ENCODE results near the gene SIK3.

The SIK3 gene

DNA sequence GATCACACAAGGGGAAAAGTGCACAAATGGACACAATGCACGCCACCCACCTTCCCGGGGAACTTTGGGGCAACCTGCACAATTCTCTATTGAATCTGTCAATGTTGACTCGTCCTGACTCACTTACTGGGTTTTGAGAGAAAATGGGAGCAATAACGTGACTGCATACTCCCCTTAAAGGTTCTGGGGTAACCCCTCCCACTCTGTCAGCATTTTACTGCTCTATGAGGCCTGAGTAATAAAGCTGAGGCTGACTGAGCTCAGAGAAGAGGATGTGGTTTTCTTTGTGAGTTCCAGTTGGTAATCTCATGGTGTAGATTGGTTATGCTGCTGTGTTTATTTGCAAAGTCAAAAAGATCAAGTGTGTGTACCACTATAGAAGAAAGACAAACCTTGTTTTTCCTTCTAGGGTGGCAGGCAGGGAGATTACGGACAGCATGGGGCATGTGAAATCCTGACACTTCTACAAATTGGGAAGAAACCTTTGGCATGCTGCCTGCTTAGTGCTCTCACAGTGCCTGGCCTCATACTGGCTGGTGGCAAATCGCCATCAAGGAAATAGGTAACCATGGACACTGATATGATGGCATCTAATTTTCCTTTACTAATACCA, 244.7 kb downstream of the SIK3 start:
- TF ChIP-seq, protein P1, sequence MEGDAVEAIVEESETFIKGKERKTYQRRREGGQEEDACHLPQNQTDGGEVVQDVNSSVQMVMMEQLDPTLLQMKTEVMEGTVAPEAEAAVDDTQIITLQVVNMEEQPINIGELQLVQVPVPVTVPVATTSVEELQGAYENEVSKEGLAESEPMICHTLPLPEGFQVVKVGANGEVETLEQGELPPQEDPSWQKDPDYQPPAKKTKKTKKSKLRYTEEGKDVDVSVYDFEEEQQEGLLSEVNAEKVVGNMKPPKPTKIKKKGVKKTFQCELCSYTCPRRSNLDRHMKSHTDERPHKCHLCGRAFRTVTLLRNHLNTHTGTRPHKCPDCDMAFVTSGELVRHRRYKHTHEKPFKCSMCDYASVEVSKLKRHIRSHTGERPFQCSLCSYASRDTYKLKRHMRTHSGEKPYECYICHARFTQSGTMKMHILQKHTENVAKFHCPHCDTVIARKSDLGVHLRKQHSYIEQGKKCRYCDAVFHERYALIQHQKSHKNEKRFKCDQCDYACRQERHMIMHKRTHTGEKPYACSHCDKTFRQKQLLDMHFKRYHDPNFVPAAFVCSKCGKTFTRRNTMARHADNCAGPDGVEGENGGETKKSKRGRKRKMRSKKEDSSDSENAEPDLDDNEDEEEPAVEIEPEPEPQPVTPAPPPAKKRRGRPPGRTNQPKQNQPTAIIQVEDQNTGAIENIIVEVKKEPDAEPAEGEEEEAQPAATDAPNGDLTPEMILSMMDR (IDR thresholded peaks at IDR 0.05; ENCODE audit: low read depth, low read length) = no peak
- in situ Hi-C loops (cut with HindIII; ENCODE audit: low sequenced_read_pairs) = no loop called here
- no peak overlapping the region for H3K4me3 ChIP-seq (ENCODE audit: low read depth, low read length)
- peak; percentile 96 for DNase-seq (ENCODE audit: low read depth, low spot score)

DNA sequence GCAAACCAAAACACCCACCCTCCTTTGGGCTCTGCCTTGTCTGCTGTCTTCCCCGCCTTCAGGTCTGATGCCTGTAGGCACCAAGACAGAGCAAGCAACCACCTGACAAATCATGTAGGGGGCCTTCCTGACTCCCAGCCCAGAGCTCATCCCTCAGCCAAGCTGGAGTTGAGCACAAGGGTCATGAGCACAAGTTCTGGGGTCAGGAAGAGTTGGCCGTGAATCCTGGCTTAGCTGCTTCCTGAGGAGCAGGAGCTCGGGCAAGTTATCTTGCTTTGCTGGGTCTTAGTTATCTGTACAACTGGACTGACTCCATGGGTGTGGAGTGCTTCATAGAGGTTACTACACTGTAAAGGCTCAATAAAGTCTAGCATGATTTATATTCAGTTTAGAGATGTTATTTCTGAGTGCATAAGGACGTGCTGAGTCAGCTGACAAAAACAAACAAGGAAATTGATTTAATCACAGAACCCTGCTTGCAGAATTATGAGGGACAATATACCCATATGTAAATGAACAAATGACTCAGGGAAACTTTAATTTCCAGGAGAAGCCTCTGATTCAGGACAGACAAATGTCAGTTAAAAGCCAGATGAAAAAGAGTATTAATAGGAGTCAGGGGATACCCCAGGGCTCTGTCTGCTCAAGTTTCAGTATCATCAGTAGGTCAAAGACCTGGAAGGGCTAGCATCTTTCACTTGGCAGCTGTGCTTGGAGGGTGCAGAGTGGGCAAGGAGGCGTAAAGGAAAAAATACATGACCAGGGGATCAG, 245.8 kb downstream of the SIK3 start:
- H3K4me3 ChIP-seq (ENCODE audit: low read depth, low read length) = no peak overlapping the region
- in situ Hi-C loops (cut with HindIII; ENCODE audit: low sequenced_read_pairs) = no loop called here
- DNase-seq (ENCODE audit: low read depth, low spot score) = peak; percentile 44
- TF ChIP-seq, protein P1 (IDR thresholded peaks at IDR 0.05; ENCODE audit: low read depth, low read length) = no peak

DNA sequence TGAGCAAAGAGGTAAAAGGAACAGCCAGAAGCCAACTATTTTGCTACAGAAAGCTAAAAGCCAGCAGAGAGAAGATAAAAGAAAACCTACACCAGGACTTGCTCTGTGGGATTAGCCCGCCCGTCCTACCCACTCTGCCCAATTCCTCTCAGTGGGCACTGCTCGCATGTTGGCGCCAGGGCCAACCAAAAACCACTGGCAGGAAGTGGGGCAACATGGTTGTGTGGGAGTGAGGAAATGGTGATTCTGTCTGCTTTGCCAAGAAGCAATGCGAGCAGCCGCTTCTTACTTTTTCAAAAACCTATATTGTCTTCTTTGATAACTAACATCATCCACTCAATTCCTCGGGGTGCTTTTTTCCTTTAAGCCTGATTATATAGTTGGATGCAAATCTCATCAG, 246.6 kb downstream of the SIK3 start:
- TF ChIP-seq, protein P1 (IDR thresholded peaks at IDR 0.05; ENCODE audit: low read depth, low read length) = no peak
- no peak for DNase-seq (ENCODE audit: low read depth, low spot score)
- in situ Hi-C loops (cut with HindIII; ENCODE audit: low sequenced_read_pairs) = no loop called here
- no peak overlapping the region for H3K4me3 ChIP-seq (ENCODE audit: low read depth, low read length)

DNA sequence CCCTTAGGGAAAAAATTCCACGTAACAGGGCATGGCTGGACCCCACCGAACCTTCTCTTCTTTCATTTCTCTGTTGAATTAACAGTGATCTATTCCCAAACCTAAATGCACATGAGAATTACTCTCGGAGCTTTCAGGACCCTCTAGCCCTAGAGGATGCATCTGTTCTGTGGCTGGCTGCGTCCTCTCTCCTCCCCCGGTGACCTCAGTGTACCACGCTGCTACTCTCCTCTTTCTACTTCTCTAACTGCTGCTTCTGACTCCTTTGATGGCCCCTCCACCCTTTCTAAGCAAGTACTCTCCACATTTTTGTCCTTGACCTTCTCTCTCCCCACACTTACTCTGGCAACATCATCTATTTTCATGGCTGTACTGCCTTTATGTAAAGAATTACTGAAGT, 248.7 kb downstream of the SIK3 start:
- DNase-seq (ENCODE audit: low read depth, low spot score) = no peak
- TF ChIP-seq, protein P1 (IDR thresholded peaks at IDR 0.05; ENCODE audit: low read depth, low read length) = no peak
- H3K4me3 ChIP-seq (ENCODE audit: low read depth, low read length) = no peak overlapping the region
- in situ Hi-C loops (cut with HindIII; ENCODE audit: low sequenced_read_pairs) = no loop called here

DNA sequence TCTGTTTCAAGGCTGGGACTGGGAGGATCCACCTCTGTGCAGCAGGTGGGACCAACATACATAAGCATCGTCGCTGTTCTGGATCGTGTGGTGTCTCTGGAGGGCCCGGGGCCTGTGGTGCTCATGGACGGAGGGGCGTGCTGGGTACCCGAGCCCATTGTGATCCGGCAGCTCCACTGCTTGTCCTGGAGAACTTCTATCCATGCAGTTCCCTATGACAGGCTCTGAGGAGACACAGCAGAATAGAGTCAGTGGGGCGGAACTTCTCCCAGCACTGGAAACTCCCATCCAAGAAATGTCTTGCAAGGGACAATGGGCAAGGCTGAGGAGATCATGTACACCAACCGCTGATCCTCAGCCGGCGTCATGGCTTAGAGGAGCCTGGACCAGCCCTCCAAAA, 249.2 kb downstream of the SIK3 start:
- H3K4me3 ChIP-seq (ENCODE audit: low read depth, low read length) = no peak overlapping the region
- TF ChIP-seq, protein P1 (IDR thresholded peaks at IDR 0.05; ENCODE audit: low read depth, low read length) = no peak
- in situ Hi-C loops (cut with HindIII; ENCODE audit: low sequenced_read_pairs) = no loop called here
- no peak for DNase-seq (ENCODE audit: low read depth, low spot score)

DNA sequence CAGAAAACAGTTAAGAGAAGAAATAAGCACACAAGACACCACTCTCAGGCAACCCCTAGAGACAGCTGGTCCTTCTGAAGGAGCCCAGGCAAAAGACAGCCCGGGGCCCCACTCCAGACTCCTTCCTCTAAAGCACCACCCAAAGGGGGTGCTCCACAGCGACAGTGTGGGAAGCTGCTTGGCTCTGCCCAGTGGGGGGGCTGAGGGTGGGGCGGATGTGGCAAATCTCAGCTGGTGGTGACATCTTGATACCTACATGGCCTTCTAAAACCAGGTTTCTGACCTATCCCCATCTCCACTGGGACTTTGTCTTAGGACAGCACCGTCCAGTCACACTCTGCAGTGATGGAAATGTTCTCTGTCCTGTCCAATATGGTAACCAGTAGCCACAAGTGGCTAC, 250.6 kb downstream of the SIK3 start:
- no peak overlapping the region for H3K4me3 ChIP-seq (ENCODE audit: low read depth, low read length)
- TF ChIP-seq, protein P1 (IDR thresholded peaks at IDR 0.05; ENCODE audit: low read depth, low read length) = no peak
- no peak for DNase-seq (ENCODE audit: low read depth, low spot score)
- in situ Hi-C loops (cut with HindIII; ENCODE audit: low sequenced_read_pairs) = no loop called here
